Caco-2 (cell line): Measurements from ENCODE around the gene S100A6. TPM values are rescaled to one million over a fixed set of nuclear protein-coding genes. Genes with fewer than 3 reads are reported as not detected.

Source experiments
- BruUV-seq: library from RNA; stranded (reverse); fragments of 400-500 nt; replicated peaks from 2 replicates; lab custom pipeline; 2021; lab: Mats Ljungman, UMichigan
- CTCF ChIA-PET: fragments of 300-600 bp; sonication (Branson Sonifier 250); formaldehyde crosslinking; loops from one replicate; lab custom pipeline; 2022; ENCODE audit warnings: antibody characterized with exemption; lab: Charles Lee
- POLR2A ChIA-PET: fragments of 300-600 bp; sonication (Branson Sonifier 250); formaldehyde crosslinking; loops from one replicate; lab custom pipeline; 2022; ENCODE audit warnings: antibody characterized with exemption; lab: Charles Lee
- DNase-seq, 2 experiments: peaks; one replicate each; pipeline versions ENCODE4 v3.0.0 to v3.0.0-alpha.2; 2020 to 2022
- H3K27me3 ChIP-seq: replicated peaks from 2 replicates; pipeline ENCODE4 v1.6.0; 2011; ENCODE audit warnings: low read length; ENCODE audit not compliant: control insufficient read depth, insufficient read depth
- H3K36me3 ChIP-seq: 2 replicates; pipeline ENCODE4 v1.5.1; 2011; ENCODE audit warnings: low read length; ENCODE audit not compliant: control insufficient read depth, insufficient read depth
- H3K4me1 ChIP-seq: fragments of 250-450 bp; sonication (Bioruptor Pico); 2 replicates; pipeline ENCODE4 v1.5.1; 2020; ENCODE audit warnings: mild to moderate bottlenecking
- H3K4me3 ChIP-seq: 2 replicates; pipeline ENCODE4 v1.5.1; 2011; ENCODE audit warnings: low read depth, mild to moderate bottlenecking, control low read depth, low read length
- H3K9me3 ChIP-seq: fragments of 250-450 bp; sonication (Bioruptor Pico); 2 replicates; pipeline ENCODE4 v1.5.1; 2020; ENCODE audit warnings: mild to moderate bottlenecking, moderate library complexity
- H3K27ac Mint-ChIP-seq: one replicate; pipeline ENCODE4 v1.8.0; 2022; ENCODE audit warnings: mixed read lengths; ENCODE audit not compliant: unreplicated experiment
- H3K27me3 Mint-ChIP-seq: one replicate; pipeline ENCODE4 v1.8.0; 2022; ENCODE audit warnings: mixed read lengths; ENCODE audit not compliant: insufficient read depth, unreplicated experiment
- H3K36me3 Mint-ChIP-seq: one replicate; pipeline ENCODE4 v1.8.0; 2022; ENCODE audit warnings: mild to moderate bottlenecking, mixed read lengths; ENCODE audit not compliant: insufficient read depth, unreplicated experiment
- H3K4me1 Mint-ChIP-seq: one replicate; pipeline ENCODE4 v1.8.0; 2022; ENCODE audit warnings: low read depth, mixed read lengths; ENCODE audit not compliant: unreplicated experiment
- H3K4me3 Mint-ChIP-seq: one replicate; pipeline ENCODE4 v1.8.0; 2022; ENCODE audit warnings: mild to moderate bottlenecking, moderate library complexity, mixed read lengths; ENCODE audit not compliant: unreplicated experiment
- H3K9me3 Mint-ChIP-seq: one replicate; pipeline ENCODE4 v1.8.0; 2022; ENCODE audit warnings: mixed read lengths; ENCODE audit not compliant: unreplicated experiment
- intact Hi-C: fragments of 100-400 bp; cut with micrococcal nuclease; formaldehyde crosslinking; loops from one replicate; pipeline ENCODE4 v1.10.0; 2022; ENCODE audit not compliant: unreplicated experiment
- total RNA-seq: library from RNA; stranded (reverse); gene quantifications from 2 replicates; pipeline ENCODE4 v1.2.3, GENCODE V29; 2022
- TF ChIP-seq, protein P1 (sequence below), 2 experiments: fragments of 200-600 bp in 1 of 2; IDR thresholded peaks; 1 replicate in 1 of 2; 2 replicates in 1 of 2; pipeline versions ENCODE4 v1.5.1 to v1.8.0; 2011 to 2022; ENCODE audit warnings: antibody characterized with exemption in 1 of 2, control low read depth in 1 of 2, inconsistent platforms in 1 of 2, low read depth in 1 of 2, low read length in 1 of 2, mild to moderate bottlenecking in 1 of 2, moderate library complexity in 1 of 2; ENCODE audit not compliant: insufficient read depth in 1 of 2, severe bottlenecking in 1 of 2, unreplicated experiment in 1 of 2

Gene S100A6
- total RNA-seq, 1 experiment from 2014 or later, result 432 TPM

DNA sequence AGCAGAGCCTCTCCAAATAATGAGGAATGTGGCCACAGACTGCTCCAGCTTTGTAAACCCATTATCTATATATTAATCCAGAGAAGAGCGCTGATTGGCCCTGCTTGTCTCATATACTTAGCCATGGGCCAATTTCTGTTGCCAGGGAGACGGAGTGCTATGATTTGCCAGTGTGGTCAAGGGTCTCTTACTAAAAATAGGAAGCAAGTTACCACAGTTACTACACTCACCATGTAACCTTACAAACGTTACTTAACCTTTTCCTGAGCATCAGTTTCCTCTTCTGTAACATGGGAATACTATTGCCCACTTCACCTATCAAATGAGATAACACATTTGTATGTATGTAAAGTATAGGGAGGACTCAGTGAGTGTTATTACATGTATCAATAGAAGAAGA is 37.6 kb upstream of the S100A6 start:
- H3K9me3 Mint-ChIP-seq, result no peaks in the 10 kb centered on the region
- Histone ChIP-seq H3K9me3 (no peaks in the 10 kb centered on the region), H3K4me3 (no peak overlapping the region), H3K4me1 (peaks cover 58% of the 10 kb centered on the region), H3K27me3 (no peaks in the 10 kb centered on the region), H3K36me3 (no peaks in the 10 kb centered on the region)
- peaks cover 65% of the 10 kb centered on the region for H3K4me1 Mint-ChIP-seq
- BruUV-seq, result no TSS peak
- H3K36me3 Mint-ChIP-seq, result peaks cover 16% of the 10 kb centered on the region
- intact Hi-C loops, result loop anchor here (2.0 kb wide), 1 partner anchor 53 kb away; the partner anchor contains the start of gene S100A13
- ChIA-PET POLR2A (no interaction called here), CTCF (interaction anchor here (1.3 to 3.1 kb wide), 4 partner anchors 35 to 61 kb away, joined by 4 to 25 read pairs (median 12); partner anchors contain the start of genes CHTOP, S100A1, S100A13 and S100A14)
- no peak overlapping the region for H3K4me3 Mint-ChIP-seq
- TF ChIP-seq, protein P1, sequence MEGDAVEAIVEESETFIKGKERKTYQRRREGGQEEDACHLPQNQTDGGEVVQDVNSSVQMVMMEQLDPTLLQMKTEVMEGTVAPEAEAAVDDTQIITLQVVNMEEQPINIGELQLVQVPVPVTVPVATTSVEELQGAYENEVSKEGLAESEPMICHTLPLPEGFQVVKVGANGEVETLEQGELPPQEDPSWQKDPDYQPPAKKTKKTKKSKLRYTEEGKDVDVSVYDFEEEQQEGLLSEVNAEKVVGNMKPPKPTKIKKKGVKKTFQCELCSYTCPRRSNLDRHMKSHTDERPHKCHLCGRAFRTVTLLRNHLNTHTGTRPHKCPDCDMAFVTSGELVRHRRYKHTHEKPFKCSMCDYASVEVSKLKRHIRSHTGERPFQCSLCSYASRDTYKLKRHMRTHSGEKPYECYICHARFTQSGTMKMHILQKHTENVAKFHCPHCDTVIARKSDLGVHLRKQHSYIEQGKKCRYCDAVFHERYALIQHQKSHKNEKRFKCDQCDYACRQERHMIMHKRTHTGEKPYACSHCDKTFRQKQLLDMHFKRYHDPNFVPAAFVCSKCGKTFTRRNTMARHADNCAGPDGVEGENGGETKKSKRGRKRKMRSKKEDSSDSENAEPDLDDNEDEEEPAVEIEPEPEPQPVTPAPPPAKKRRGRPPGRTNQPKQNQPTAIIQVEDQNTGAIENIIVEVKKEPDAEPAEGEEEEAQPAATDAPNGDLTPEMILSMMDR (IDR thresholded peaks at IDR 0.05; ENCODE audit: insufficient read depth in 1 of 2, low read depth in 1 of 2, low read length in 1 of 2, severe bottlenecking in 1 of 2, unreplicated experiment in 1 of 2), result no peak
- peak overlapping the region; percentile 29 for H3K27ac Mint-ChIP-seq
- H3K27me3 Mint-ChIP-seq, result no peaks in the 10 kb centered on the region
- no peak for DNase-seq

DNA sequence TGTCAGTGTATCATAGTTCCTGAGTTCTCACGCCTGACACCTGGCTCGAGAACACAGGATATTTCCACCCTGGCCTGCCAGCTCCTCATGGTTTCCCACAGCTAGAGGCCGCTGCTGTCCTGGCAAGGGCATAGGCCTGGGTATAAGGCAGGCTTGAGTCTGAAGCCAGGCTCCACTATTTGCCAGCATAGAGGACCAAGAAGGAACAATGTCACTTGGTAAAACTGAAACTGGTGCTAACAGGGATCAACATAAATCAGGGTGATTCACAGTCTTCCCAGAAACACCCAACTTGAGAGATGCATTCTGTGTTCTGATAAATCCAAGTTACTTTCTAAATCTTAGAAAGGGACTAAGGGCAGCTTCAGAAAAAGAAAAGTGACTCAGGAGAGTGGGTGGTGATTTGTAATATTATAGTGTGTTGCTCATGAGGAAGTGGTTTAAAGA is 36.8 kb upstream of the S100A6 start:
- no peaks in the 10 kb centered on the region for H3K9me3 Mint-ChIP-seq
- H3K36me3 Mint-ChIP-seq, result peaks cover 23% of the 10 kb centered on the region
- no TSS peak for BruUV-seq
- TF ChIP-seq, protein P1 (IDR thresholded peaks at IDR 0.05; ENCODE audit: insufficient read depth in 1 of 2, low read depth in 1 of 2, low read length in 1 of 2, severe bottlenecking in 1 of 2, unreplicated experiment in 1 of 2), result peak in 1 of 2 experiments; percentile 70
- CTCF ChIA-PET, result interaction anchor here (0.6 to 3.1 kb wide), 12 partner anchors 28 to 62 kb away, joined by 3 to 25 read pairs (median 4); partner anchors contain the start of genes CHTOP, S100A1, S100A13 and S100A14
- intact Hi-C loops, result loop anchor here (1.0 to 2.0 kb wide), 2 partner anchors 45 to 54 kb away; partner anchors contain the start of gene S100A13
- H3K4me3 Mint-ChIP-seq, result no peak overlapping the region
- POLR2A ChIA-PET, result interaction anchor here (0.6 to 1.2 kb wide), 2 partner anchors 62 to 82 kb away, joined by 3 to 5 read pairs; no protein-coding TSS in a partner anchor
- peak overlapping the region; percentile 29 for H3K27ac Mint-ChIP-seq
- H3K4me1 Mint-ChIP-seq, result peaks cover 65% of the 10 kb centered on the region
- Histone ChIP-seq H3K4me3 (no peak overlapping the region), H3K4me1 (peaks cover 58% of the 10 kb centered on the region), H3K27me3 (no peaks in the 10 kb centered on the region), H3K9me3 (no peaks in the 10 kb centered on the region), H3K36me3 (no peaks in the 10 kb centered on the region)
- H3K27me3 Mint-ChIP-seq, result no peaks in the 10 kb centered on the region
- peak; percentile 63 to 69 for DNase-seq

DNA sequence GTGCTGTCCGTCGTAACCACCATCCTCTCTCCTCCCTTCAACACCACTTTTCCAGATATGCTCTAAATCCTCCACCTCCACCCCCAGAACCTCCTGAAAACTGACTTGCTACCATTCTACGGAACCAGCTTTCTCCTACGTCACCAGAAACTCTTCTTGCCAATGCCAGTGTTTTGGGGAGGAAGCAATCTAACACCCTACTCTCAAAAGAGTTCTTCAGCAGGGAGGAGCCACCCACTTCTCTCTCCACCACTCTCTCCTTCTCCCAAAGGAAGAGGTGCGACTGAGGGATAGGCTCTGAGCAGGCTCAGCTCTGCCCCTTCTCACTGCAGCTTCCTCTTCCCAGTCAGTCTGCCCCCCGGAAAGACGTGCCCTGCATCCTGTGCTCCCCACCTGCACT is 35.9 kb upstream of the S100A6 start:
- H3K4me3 Mint-ChIP-seq, result no peak overlapping the region
- intact Hi-C loops, result loop anchor here (1.0 to 2.0 kb wide), 2 partner anchors 46 to 55 kb away; partner anchors contain the start of gene S100A13
- no peak for DNase-seq
- H3K4me1 ChIP-seq, result peaks cover 58% of the 10 kb centered on the region
- peaks cover 15% of the 10 kb centered on the region for H3K36me3 Mint-ChIP-seq
- TF ChIP-seq, protein P1 (IDR thresholded peaks at IDR 0.05; ENCODE audit: insufficient read depth in 1 of 2, low read depth in 1 of 2, low read length in 1 of 2, severe bottlenecking in 1 of 2, unreplicated experiment in 1 of 2), result no peak
- CTCF ChIA-PET, result interaction anchor here (0.6 to 3.1 kb wide), 9 partner anchors 27 to 61 kb away, joined by 3 to 25 read pairs (median 4); partner anchors contain the start of genes S100A1, S100A13, S100A14 and S100A16
- H3K27ac Mint-ChIP-seq, result peak overlapping the region; percentile 29
- H3K9me3 ChIP-seq, result no peaks in the 10 kb centered on the region
- peaks cover 65% of the 10 kb centered on the region for H3K4me1 Mint-ChIP-seq
- H3K27me3 Mint-ChIP-seq, result no peaks in the 10 kb centered on the region
- no TSS peak for BruUV-seq
- H3K4me3 ChIP-seq, result no peak overlapping the region
- H3K36me3 ChIP-seq, result no peaks in the 10 kb centered on the region
- H3K9me3 Mint-ChIP-seq, result no peaks in the 10 kb centered on the region
- POLR2A ChIA-PET, result interaction anchor here (1.1 to 1.7 kb wide), 3 partner anchors 44 to 63 kb away, joined by 3 to 6 read pairs (median 4); partner anchors contain the start of genes S100A13 and S100A14
- no peaks in the 10 kb centered on the region for H3K27me3 ChIP-seq
